SK-N-SH (cell line): Measurements from ENCODE around the gene IZUMO4. TPM values are rescaled to one million over a fixed set of nuclear protein-coding genes. Genes with fewer than 3 reads are reported as not detected.
A peak's percentile ranks its signal among the peaks of the same experiment; 100 is the strongest.

Source experiments
- CTCF ChIA-PET: fragments of 300-600, 350-600 bp; formaldehyde crosslinking; extraction: SDS; loops from one replicate; lab custom pipeline; 2021; lab: Yijun Ruan, JAX
- POLR2A ChIA-PET: fragments of 350-600 bp; sonication (Branson Sonifier 250); formaldehyde crosslinking; extraction: SDS; loops from one replicate; lab custom pipeline; 2020; ENCODE audit warnings: antibody characterized with exemption, inconsistent platforms; lab: Yijun Ruan, JAX
- DNase-seq: peaks from one replicate; pipeline ENCODE4 v3.0.0; 2012
- H2AFZ ChIP-seq: fragments of 200-600 bp; sonication (generic); 2 replicates; pipeline ENCODE4 v1.8.1; 2016; ENCODE audit warnings: antibody characterized with exemption, mild to moderate bottlenecking, low read depth
- H3F3A ChIP-seq: fragments of 200-600 bp; sonication (generic); replicated peaks from 2 replicates; pipeline ENCODE3; 2016; ENCODE audit warnings: antibody characterized with exemption, mild to moderate bottlenecking; ENCODE audit not compliant: insufficient read depth
- H3K27ac ChIP-seq, 2 experiments: fragments of 200-500 bp in 1 of 2; fragments of 200-600 bp in 1 of 2; sonication (Bioruptor generic) in 1 of 2; sonication (generic), shearing (Covaris generic) in 1 of 2; 2 replicates each; pipeline versions ENCODE4 v1.5.1 to v1.6.1; 2014 to 2016; ENCODE audit warnings: low read depth in 2 of 2, inconsistent platforms in 1 of 2, low read length in 1 of 2, mild to moderate bottlenecking in 1 of 2, mixed read lengths in 1 of 2
- H3K27me3 ChIP-seq: fragments of 200-600 bp; sonication (generic), shearing (Covaris generic); 2 replicates; pipeline ENCODE4 v1.6.1; 2016; ENCODE audit warnings: mixed run types; ENCODE audit not compliant: insufficient read depth
- H3K36me3 ChIP-seq, 2 experiments: fragments of 200-500 bp in 1 of 2; fragments of 200-600 bp in 1 of 2; sonication (Bioruptor generic) in 1 of 2; sonication (generic) in 1 of 2; replicated peaks in 1 of 2; 2 replicates each; pipeline versions ENCODE3 to v1.5.1; 2014 to 2016; ENCODE audit warnings: low read length in 1 of 2, mild to moderate bottlenecking in 1 of 2; ENCODE audit not compliant: insufficient read depth in 2 of 2, control insufficient read depth in 1 of 2
- H3K4me1 ChIP-seq, 2 experiments: fragments of 200-500 bp in 1 of 2; fragments of 200-600 bp in 1 of 2; sonication (Bioruptor generic) in 1 of 2; sonication (generic), shearing (Covaris generic) in 1 of 2; 2 replicates each; pipeline versions ENCODE4 v1.5.1 to v1.6.1; 2014 to 2016; ENCODE audit warnings: low read depth in 1 of 2, low read length in 1 of 2, mixed run types in 1 of 2; ENCODE audit not compliant: insufficient read depth in 2 of 2, control insufficient read depth in 1 of 2
- H3K4me2 ChIP-seq: fragments of 200-600 bp; sonication (generic), shearing (Covaris generic); 2 replicates; pipeline ENCODE4 v1.6.1; 2017; ENCODE audit warnings: mixed run types
- H3K4me3 ChIP-seq, 2 experiments: fragments of 200-500 bp in 1 of 2; fragments of 200-600 bp in 1 of 2; sonication (Bioruptor generic) in 1 of 2; sonication (generic), shearing (Covaris generic) in 1 of 2; 2 replicates each; pipeline versions ENCODE4 v1.5.1 to v1.8.1; 2014 to 2016; ENCODE audit warnings: low read depth in 2 of 2, inconsistent platforms in 1 of 2, low read length in 1 of 2, mild to moderate bottlenecking in 1 of 2, mixed read lengths in 1 of 2, moderate library complexity in 1 of 2
- H3K79me2 ChIP-seq: fragments of 200-600 bp; sonication (generic); 2 replicates; pipeline ENCODE4 v1.8.1; 2017; ENCODE audit warnings: mild to moderate bottlenecking; ENCODE audit not compliant: insufficient read depth
- H3K9ac ChIP-seq: fragments of 200-600 bp; sonication (generic); 2 replicates; pipeline ENCODE4 v1.6.1; 2017; ENCODE audit warnings: mixed run types
- H3K9me2 ChIP-seq: fragments of 200-600 bp; sonication (generic); 2 replicates; pipeline ENCODE4 v1.6.1; 2017; ENCODE audit warnings: mixed run types
- H3K9me3 ChIP-seq: fragments of 200-600 bp; sonication (generic); 2 replicates; pipeline ENCODE4 v1.6.1; 2017; ENCODE audit warnings: mixed run types, mild to moderate bottlenecking, moderate library complexity
- H4K20me1 ChIP-seq: fragments of 200-600 bp; sonication (generic); 2 replicates; pipeline ENCODE4 v1.6.1; 2017; ENCODE audit warnings: mild to moderate bottlenecking, mixed run types; ENCODE audit not compliant: insufficient read depth
- CHD2 ChIP-seq: fragments of 150-350 bp; IDR thresholded peaks from 2 replicates; pipeline ENCODE4 v1.6.1; 2018; ENCODE audit warnings: low read length; ENCODE audit not compliant: partially characterized antibody
- EZH2phosphoT487 ChIP-seq: fragments of 200-600 bp; sonication (generic); IDR thresholded peaks from 2 replicates; pipeline ENCODE4 v1.6.1; 2017; ENCODE audit warnings: low read depth, mixed run types, mild to moderate bottlenecking, antibody characterized with exemption, moderate library complexity, borderline replicate concordance
- FOXJ3 ChIP-seq: sonication (generic); formaldehyde crosslinking; IDR thresholded peaks from 2 replicates; pipeline ENCODE4 v1.5.1; 2020; ENCODE audit warnings: mild to moderate bottlenecking, missing genetic modification reagents
- IRF3 ChIP-seq: fragments of 150-350 bp; IDR thresholded peaks from 2 replicates; pipeline ENCODE4 v1.6.1; 2016; ENCODE audit warnings: mild to moderate bottlenecking, low read depth, low read length
- MEF2A ChIP-seq: IDR thresholded peaks from 2 replicates; pipeline ENCODE4 v1.4.0; 2012; ENCODE audit warnings: low read depth, borderline replicate concordance
- NFIC ChIP-seq: IDR thresholded peaks from 2 replicates; pipeline ENCODE4 v1.4.0; 2012; ENCODE audit warnings: borderline replicate concordance
- RCOR1 ChIP-seq: fragments of 150-350 bp; IDR thresholded peaks from 2 replicates; pipeline ENCODE4 v1.6.1; 2017; ENCODE audit warnings: antibody characterized with exemption, low read length
- SIN3A ChIP-seq: IDR thresholded peaks from 2 replicates; pipeline ENCODE4 v1.6.1; 2012; ENCODE audit warnings: low read depth, mild to moderate bottlenecking, low read length, moderate library complexity, borderline replicate concordance
- TCF12 ChIP-seq: IDR thresholded peaks from 2 replicates; pipeline ENCODE4 v1.4.0; 2012
- TEAD4 ChIP-seq: IDR thresholded peaks from 2 replicates; pipeline ENCODE4 v1.4.0; 2012; ENCODE audit warnings: mild to moderate bottlenecking, borderline replicate concordance; ENCODE audit not compliant: insufficient read depth
- WGBS: methylation state at CpG from one replicate; pipeline ENCODE4 v1.1.6; 2017; ENCODE audit warnings: low lambda C conversion rate; 5-methylcytosine and 5-hydroxymethylcytosine counted together
- polyA plus RNA-seq, 3 experiments: library from polyadenylated mRNA; depleted of rRNA; stranded (reverse); fragments of >200 nt; gene quantifications; 2 replicates each; pipeline ENCODE4 v1.2.3, GENCODE V29; 2012
- TF ChIP-seq, protein P1 (sequence below): IDR thresholded peaks from 2 replicates; pipeline ENCODE4 v1.4.0; 2012; ENCODE audit warnings: low read depth
- TF ChIP-seq, protein P2 (sequence below): fragments of 150-350 bp; IDR thresholded peaks from 2 replicates; pipeline ENCODE4 v1.6.1; 2017; ENCODE audit warnings: antibody characterized with exemption, low read length, low read depth, borderline replicate concordance
- TF ChIP-seq, protein P3 (sequence below): IDR thresholded peaks from 2 replicates; pipeline ENCODE4 v1.4.0; 2012; ENCODE audit warnings: low read depth, borderline replicate concordance
- TF ChIP-seq, protein P4 (sequence below): IDR thresholded peaks from 2 replicates; pipeline ENCODE4 v1.4.0; 2012; ENCODE audit warnings: low read depth, borderline replicate concordance

Gene IZUMO4
- polyA plus RNA-seq, 1 of the 3 experiments (the other 2 are of a cell fraction), result 4.6 TPM

DNA sequence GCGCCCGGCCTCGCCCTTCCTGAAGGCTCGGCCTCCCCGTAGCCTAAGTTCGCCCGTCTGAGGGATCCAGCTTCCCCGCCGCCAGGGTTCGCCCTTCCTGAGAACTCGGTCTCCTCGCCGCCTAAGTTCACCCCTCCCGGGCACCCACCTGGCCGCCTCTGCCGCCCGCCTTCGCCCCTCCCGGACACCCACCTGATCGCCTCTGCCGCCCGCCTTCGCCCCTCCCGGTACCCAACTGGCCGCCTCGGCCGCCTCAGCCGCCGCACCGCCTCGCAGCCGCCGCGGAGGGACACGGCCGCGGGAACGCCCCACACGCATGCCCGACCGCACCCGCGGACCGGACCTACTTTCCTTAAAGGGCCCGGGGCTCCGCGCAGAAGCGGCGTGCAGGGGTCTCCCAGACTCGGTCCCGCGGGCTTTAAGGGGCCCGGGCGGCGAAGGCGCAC, 658 bp upstream of the IZUMO4 start, which contains the start of gene MOB3A (continued):
- TF ChIP-seq FOXJ3 (CRISPR knock-in tag) (no peak), SIN3A (peak; percentile 76; the same call in 1 of the 2 replicates), CHD2 (peak; percentile 97)
- TF ChIP-seq, protein P1, sequence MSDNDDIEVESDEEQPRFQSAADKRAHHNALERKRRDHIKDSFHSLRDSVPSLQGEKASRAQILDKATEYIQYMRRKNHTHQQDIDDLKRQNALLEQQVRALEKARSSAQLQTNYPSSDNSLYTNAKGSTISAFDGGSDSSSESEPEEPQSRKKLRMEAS, result peak; percentile 93

- 0 out of 2 replicates have a peak overlapping the region, but pooled peaks have one; percentile 59 for H2AFZ ChIP-seq
- H3K9ac ChIP-seq, result no peak overlapping the region
- TF ChIP-seq, protein P2, sequence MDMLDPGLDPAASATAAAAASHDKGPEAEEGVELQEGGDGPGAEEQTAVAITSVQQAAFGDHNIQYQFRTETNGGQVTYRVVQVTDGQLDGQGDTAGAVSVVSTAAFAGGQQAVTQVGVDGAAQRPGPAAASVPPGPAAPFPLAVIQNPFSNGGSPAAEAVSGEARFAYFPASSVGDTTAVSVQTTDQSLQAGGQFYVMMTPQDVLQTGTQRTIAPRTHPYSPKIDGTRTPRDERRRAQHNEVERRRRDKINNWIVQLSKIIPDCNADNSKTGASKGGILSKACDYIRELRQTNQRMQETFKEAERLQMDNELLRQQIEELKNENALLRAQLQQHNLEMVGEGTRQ, result no peak
- TF ChIP-seq RCOR1 (no peak), NFIC (no peak), CHD2 (no peak), TCF12 (no peak), MEF2A (no peak), EZH2phosphoT487 (no peak), TEAD4 (no peak), IRF3 (no peak)
- TF ChIP-seq, protein P1, result no peak
- TF ChIP-seq, protein P3, sequence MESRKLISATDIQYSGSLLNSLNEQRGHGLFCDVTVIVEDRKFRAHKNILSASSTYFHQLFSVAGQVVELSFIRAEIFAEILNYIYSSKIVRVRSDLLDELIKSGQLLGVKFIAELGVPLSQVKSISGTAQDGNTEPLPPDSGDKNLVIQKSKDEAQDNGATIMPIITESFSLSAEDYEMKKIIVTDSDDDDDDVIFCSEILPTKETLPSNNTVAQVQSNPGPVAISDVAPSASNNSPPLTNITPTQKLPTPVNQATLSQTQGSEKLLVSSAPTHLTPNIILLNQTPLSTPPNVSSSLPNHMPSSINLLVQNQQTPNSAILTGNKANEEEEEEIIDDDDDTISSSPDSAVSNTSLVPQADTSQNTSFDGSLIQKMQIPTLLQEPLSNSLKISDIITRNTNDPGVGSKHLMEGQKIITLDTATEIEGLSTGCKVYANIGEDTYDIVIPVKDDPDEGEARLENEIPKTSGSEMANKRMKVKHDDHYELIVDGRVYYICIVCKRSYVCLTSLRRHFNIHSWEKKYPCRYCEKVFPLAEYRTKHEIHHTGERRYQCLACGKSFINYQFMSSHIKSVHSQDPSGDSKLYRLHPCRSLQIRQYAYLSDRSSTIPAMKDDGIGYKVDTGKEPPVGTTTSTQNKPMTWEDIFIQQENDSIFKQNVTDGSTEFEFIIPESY, result no peak
- TF ChIP-seq, protein P4, sequence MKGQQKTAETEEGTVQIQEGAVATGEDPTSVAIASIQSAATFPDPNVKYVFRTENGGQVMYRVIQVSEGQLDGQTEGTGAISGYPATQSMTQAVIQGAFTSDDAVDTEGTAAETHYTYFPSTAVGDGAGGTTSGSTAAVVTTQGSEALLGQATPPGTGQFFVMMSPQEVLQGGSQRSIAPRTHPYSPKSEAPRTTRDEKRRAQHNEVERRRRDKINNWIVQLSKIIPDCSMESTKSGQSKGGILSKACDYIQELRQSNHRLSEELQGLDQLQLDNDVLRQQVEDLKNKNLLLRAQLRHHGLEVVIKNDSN, result no peak
- CTCF ChIA-PET, result interaction anchor here (1.1 kb wide), 2 partner anchors 13 to 65 kb away, joined by 3 to 4 read pairs; no protein-coding TSS in a partner anchor
- H3K79me2 ChIP-seq, result peaks cover 36% of the 10 kb centered on the region
- H3K27me3 ChIP-seq, result no peaks in the 10 kb centered on the region
- POLR2A ChIA-PET, result interaction anchor here (0.6 kb wide), 1 partner anchor 681 kb away, joined by 3 read pairs; no protein-coding TSS in a partner anchor
- DNase-seq, result no peak
- peak overlapping the region; percentile 44 to 56 for H3K4me3 ChIP-seq
- peaks cover 3 to 17% of the 10 kb centered on the region in 2 experiments; a peak in 1 of 4 replicates for H3K4me1 ChIP-seq
- H3K4me2 ChIP-seq, result peak overlapping the region; percentile 96; the same call in 1 of the 2 replicates
- H3F3A ChIP-seq, result peaks cover 10% of the 10 kb centered on the region
- peaks cover 18 to 25% of the 10 kb centered on the region in 2 experiments for H3K36me3 ChIP-seq
- WGBS, result 39% methylated on average over 15 of the region's 30 CpGs
- H3K9me2 ChIP-seq, result no peaks in the 10 kb centered on the region
- H3K9me3 ChIP-seq, result no peaks in the 10 kb centered on the region
- 0 out of 2 replicates have a peak, but pooled peaks cover 7% of the 10 kb centered on the region for H4K20me1 ChIP-seq
- H3K27ac ChIP-seq, result peak overlapping the region in 1 of 2 experiments; percentile 35; a peak in 1 of 4 replicates
These were observed 629 bp downstream of the IZUMO4 start for GRCh38 chr19:2097203-2097885.
